GM19238 (cell line): ENCODE results near the gene TRAPPC11.
"Not testable (repeated sequence)": the region's sequence is repeated elsewhere in the genome, so short reads cannot be mapped to it uniquely, and the experiment has no call there.

Experiments
- DNase-seq: peaks from one replicate; pipeline ENCODE4 v3.0.0; 2011; ENCODE audit warnings: low spot score; ENCODE audit not compliant: insufficient read length

Gene TRAPPC11

GRCh38 chr4:183659029-183659871 lies at the start of gene TRAPPC11, which contains the start of gene RWDD4:
TSS of gene TRAPPC11 (plus strand) at chr4:183659293. CDS start at chr4:183663868, 4,575 bp downstream.
TSS of gene RWDD4 (minus strand) at chr4:183659185. CDS start at chr4:183658952, 233 bp downstream.
- DNase-seq: peak; percentile 96

GRCh38 chr4:183610033-183610432 lies 49.1 kb upstream of the TRAPPC11 start:
- DNase-seq: no peak

- no peak for DNase-seq
Observed at GRCh38 chr4:183610613-183611012, 48.5 kb upstream of the TRAPPC11 start.

GRCh38 chr4:183611210-183611830 lies 47.8 kb upstream of the TRAPPC11 start:
- no peak for DNase-seq

- DNase-seq: no peak
Observed at GRCh38 chr4:183612329-183613250, 46.5 kb upstream of the TRAPPC11 start.

- DNase-seq: no peak
Observed at GRCh38 chr4:183617075-183617474, 42.0 kb upstream of the TRAPPC11 start.

- no peak for DNase-seq
Observed at GRCh38 chr4:183618681-183619080, 40.4 kb upstream of the TRAPPC11 start.

- DNase-seq: no peak
Observed at GRCh38 chr4:183620421-183620820, 38.7 kb upstream of the TRAPPC11 start.

GRCh38 chr4:183621875-183622274 lies 37.2 kb upstream of the TRAPPC11 start:
- no peak for DNase-seq

- DNase-seq: no peak
Observed at GRCh38 chr4:183624548-183624947, 34.5 kb upstream of the TRAPPC11 start.

- no peak for DNase-seq
Observed at GRCh38 chr4:183626168-183626567, 32.9 kb upstream of the TRAPPC11 start.

GRCh38 chr4:183627286-183627685 lies 31.8 kb upstream of the TRAPPC11 start:
- not testable (repeated sequence) for DNase-seq

- DNase-seq: no peak
Observed at GRCh38 chr4:183627979-183628588, 31.0 kb upstream of the TRAPPC11 start.

- DNase-seq: no peak
Observed at GRCh38 chr4:183631577-183632198, 27.4 kb upstream of the TRAPPC11 start.

- no peak for DNase-seq
Observed at GRCh38 chr4:183632689-183633088, 26.4 kb upstream of the TRAPPC11 start.

GRCh38 chr4:183633476-183634400 lies 25.4 kb upstream of the TRAPPC11 start:
- no peak for DNase-seq

- DNase-seq: no peak
Observed at GRCh38 chr4:183635321-183635720, 23.8 kb upstream of the TRAPPC11 start.

- DNase-seq: no peak
Observed at GRCh38 chr4:183635741-183636140, 23.4 kb upstream of the TRAPPC11 start.

- DNase-seq: no peak
Observed at GRCh38 chr4:183636503-183636902, 22.6 kb upstream of the TRAPPC11 start.

GRCh38 chr4:183636923-183637322 lies 22.2 kb upstream of the TRAPPC11 start:
- DNase-seq: no peak
